ENCODE results near the gene ZNF273.

The ZNF273 gene

GRCh38 chr7:64876792-64877713 is 26.0 kb upstream of the ZNF273 start:
- peak overlapping the region; percentile 49 to 71 for H3K4me3 ChIP-seq (ENCODE audit: low read length in 2 of 2)
- peaks cover 18 to 30% of the 10 kb centered on the region in 2 donors for H3K9me3 ChIP-seq (replicated peaks in 1 of 2; ENCODE audit: control insufficient read depth in 2 of 2, insufficient read depth in 1 of 2, low read depth in 1 of 2, low read length in 2 of 2)
- H3K27me3 ChIP-seq (ENCODE audit: control insufficient read depth in 3 of 3, insufficient read depth in 3 of 3, low read depth in 1 of 3, low read length in 3 of 3) = peaks cover 0 to 16% (median 0%) of the 10 kb centered on the region in 3 experiments
- peaks cover 1 to 6% of the 10 kb centered on the region in 2 donors for H3K4me1 ChIP-seq (ENCODE audit: control insufficient read depth in 2 of 2, insufficient read depth in 1 of 2, low read depth in 1 of 2, low read length in 2 of 2)
- peak overlapping the region; percentile 59 for H3K4me2 ChIP-seq (ENCODE audit: insufficient read depth, low read length, poor library complexity, severe bottlenecking)
- no peak overlapping the region for H2BK15ac ChIP-seq (ENCODE audit: low read length)
- WGBS, 2 donors (ENCODE audit: extremely low coverage in 2 of 2, insufficient read length in 2 of 2, insufficient replicate concordance in 1 of 2) = no CpG with 5 or more reads among the region's 39 CpGs
- H3K23ac ChIP-seq (ENCODE audit: low read depth, low read length, poor library complexity) = no peak overlapping the region
- H3K36me3 ChIP-seq (replicated peaks in 1 of 2; ENCODE audit: control insufficient read depth in 2 of 2, insufficient read depth in 2 of 2, low read length in 2 of 2) = no peaks in the 10 kb centered on the region
- peak overlapping the region; percentile 61 for H3K18ac ChIP-seq (ENCODE audit: low read length)
- no peaks in the 10 kb centered on the region for H3K79me1 ChIP-seq (ENCODE audit: low read depth, low read length)
- H2AK5ac ChIP-seq (ENCODE audit: low read depth, low read length) = no peak overlapping the region
- H2BK120ac ChIP-seq (ENCODE audit: low read depth, low read length) = no peak overlapping the region
- H3K14ac ChIP-seq (ENCODE audit: low read length) = no peak overlapping the region
- H3K9ac ChIP-seq (ENCODE audit: low read depth, low read length, poor library complexity) = no peak overlapping the region
- peak overlapping the region; percentile 98 for H2AFZ ChIP-seq (ENCODE audit: low read length)
- no peak overlapping the region for H3K4ac ChIP-seq (ENCODE audit: low read length)
- DNase-seq (ENCODE audit: low spot score) = peak; percentile 70
- H2BK12ac ChIP-seq (ENCODE audit: low read length) = no peak overlapping the region
- no peak overlapping the region for H3K27ac ChIP-seq (replicated peaks; ENCODE audit: low read length)
- H2BK5ac ChIP-seq (ENCODE audit: low read length) = no peak overlapping the region
- no peak overlapping the region for H4K8ac ChIP-seq (ENCODE audit: low read depth, low read length)
- H4K91ac ChIP-seq (ENCODE audit: low read depth, low read length, poor library complexity) = no peak overlapping the region

DNA sequence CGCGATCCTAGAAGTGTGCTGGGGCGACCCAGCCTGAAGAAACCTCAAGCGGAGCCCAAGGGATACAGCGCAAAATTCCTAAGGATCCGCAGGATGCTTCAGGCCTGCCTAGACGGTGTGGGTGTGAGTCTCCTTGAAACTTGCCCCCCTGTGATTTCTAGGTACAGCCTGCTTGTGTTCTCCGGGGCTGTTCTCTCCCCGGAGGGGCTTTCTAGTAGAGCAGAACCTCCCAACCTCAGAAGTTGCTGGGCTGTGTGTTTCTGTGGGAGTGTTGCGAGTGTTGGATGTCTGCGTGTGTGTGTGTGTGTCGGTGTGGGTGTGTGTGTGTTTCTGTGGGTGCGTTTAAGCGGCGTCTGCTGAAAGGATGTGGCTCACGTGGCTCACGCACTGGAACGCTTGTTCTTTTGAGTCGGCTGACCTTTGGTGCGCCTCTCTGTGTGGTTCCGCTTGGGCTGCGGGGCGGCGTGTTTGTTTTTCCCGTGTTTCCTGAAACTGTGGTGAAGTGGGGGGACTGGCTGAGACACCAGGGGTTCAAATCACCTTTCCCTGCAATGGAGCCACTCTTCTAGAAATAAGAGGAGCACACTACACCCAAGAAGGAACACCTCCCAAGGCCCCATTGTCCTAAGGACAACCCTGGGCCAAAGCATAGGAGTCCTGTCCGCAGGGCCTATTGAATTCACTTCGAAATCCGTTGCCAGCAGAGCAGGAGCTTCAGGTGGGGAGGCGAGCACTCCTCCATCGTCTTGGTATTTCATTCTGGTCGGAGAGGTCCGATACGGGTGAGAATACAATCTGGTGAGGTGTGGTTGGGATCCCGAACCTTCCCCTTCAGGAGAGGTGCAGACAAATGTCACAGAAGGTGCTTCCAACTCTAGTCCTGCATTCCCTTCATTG is 25.1 kb upstream of the ZNF273 start:
- peak overlapping the region; percentile 7 for H3K9ac ChIP-seq (ENCODE audit: low read depth, low read length, poor library complexity)
- H3K9me3 ChIP-seq (replicated peaks in 1 of 2; ENCODE audit: control insufficient read depth in 2 of 2, insufficient read depth in 1 of 2, low read depth in 1 of 2, low read length in 2 of 2) = peaks cover 18 to 29% of the 10 kb centered on the region in 2 donors
- no peak overlapping the region for H2BK5ac ChIP-seq (ENCODE audit: low read length)
- no CpG with 5 or more reads among the region's 34 CpGs for WGBS, 2 donors (ENCODE audit: extremely low coverage in 2 of 2, insufficient read length in 2 of 2, insufficient replicate concordance in 1 of 2)
- H3K4me2 ChIP-seq (ENCODE audit: insufficient read depth, low read length, poor library complexity, severe bottlenecking) = peak overlapping the region; percentile 59
- peak overlapping the region; percentile 98 for H2AFZ ChIP-seq (ENCODE audit: low read length)
- no peak overlapping the region for H3K4ac ChIP-seq (ENCODE audit: low read length)
- peaks cover 1 to 6% of the 10 kb centered on the region in 2 donors for H3K4me1 ChIP-seq (ENCODE audit: control insufficient read depth in 2 of 2, insufficient read depth in 1 of 2, low read depth in 1 of 2, low read length in 2 of 2)
- no peak overlapping the region for H2BK15ac ChIP-seq (ENCODE audit: low read length)
- DNase-seq (ENCODE audit: low spot score) = no peak
- no peak overlapping the region for H2BK120ac ChIP-seq (ENCODE audit: low read depth, low read length)
- peak overlapping the region; percentile 19 for H2AK5ac ChIP-seq (ENCODE audit: low read depth, low read length)
- peak overlapping the region; percentile 49 to 71 for H3K4me3 ChIP-seq (ENCODE audit: low read length in 2 of 2)
- H3K27me3 ChIP-seq (ENCODE audit: control insufficient read depth in 3 of 3, insufficient read depth in 3 of 3, low read depth in 1 of 3, low read length in 3 of 3) = peaks cover 0 to 12% (median 0%) of the 10 kb centered on the region in 3 experiments
- no peak overlapping the region for H4K8ac ChIP-seq (ENCODE audit: low read depth, low read length)
- H2BK12ac ChIP-seq (ENCODE audit: low read length) = no peak overlapping the region
- H3K36me3 ChIP-seq (replicated peaks in 1 of 2; ENCODE audit: control insufficient read depth in 2 of 2, insufficient read depth in 2 of 2, low read length in 2 of 2) = no peaks in the 10 kb centered on the region
- peak overlapping the region; percentile 61 for H3K18ac ChIP-seq (ENCODE audit: low read length)
- H4K91ac ChIP-seq (ENCODE audit: low read depth, low read length, poor library complexity) = no peak overlapping the region
- H3K23ac ChIP-seq (ENCODE audit: low read depth, low read length, poor library complexity) = no peak overlapping the region
- no peak overlapping the region for H3K14ac ChIP-seq (ENCODE audit: low read length)
- H3K79me1 ChIP-seq (ENCODE audit: low read depth, low read length) = no peaks in the 10 kb centered on the region
- no peak overlapping the region for H3K27ac ChIP-seq (replicated peaks; ENCODE audit: low read length)

GRCh38 chr7:64878684-64879083 is 24.4 kb upstream of the ZNF273 start:
- no peak overlapping the region for H2BK12ac ChIP-seq (ENCODE audit: low read length)
- no peaks in the 10 kb centered on the region for H3K36me3 ChIP-seq (replicated peaks in 1 of 2; ENCODE audit: control insufficient read depth in 2 of 2, insufficient read depth in 2 of 2, low read length in 2 of 2)
- no CpG with 5 or more reads among the region's 5 CpGs for WGBS, 2 donors (ENCODE audit: extremely low coverage in 2 of 2, insufficient read length in 2 of 2, insufficient replicate concordance in 1 of 2)
- no peak overlapping the region for H3K18ac ChIP-seq (ENCODE audit: low read length)
- H3K27me3 ChIP-seq (ENCODE audit: control insufficient read depth in 3 of 3, insufficient read depth in 3 of 3, low read depth in 1 of 3, low read length in 3 of 3) = peaks cover 0 to 8% (median 0%) of the 10 kb centered on the region in 3 experiments
- no peak overlapping the region for H3K4ac ChIP-seq (ENCODE audit: low read length)
- H3K79me1 ChIP-seq (ENCODE audit: low read depth, low read length) = no peaks in the 10 kb centered on the region
- no peak for DNase-seq (ENCODE audit: low spot score)
- H3K4me1 ChIP-seq (ENCODE audit: control insufficient read depth in 2 of 2, insufficient read depth in 1 of 2, low read depth in 1 of 2, low read length in 2 of 2) = peaks cover 1 to 6% of the 10 kb centered on the region in 2 donors
- peaks cover 18 to 32% of the 10 kb centered on the region in 2 donors for H3K9me3 ChIP-seq (replicated peaks in 1 of 2; ENCODE audit: control insufficient read depth in 2 of 2, insufficient read depth in 1 of 2, low read depth in 1 of 2, low read length in 2 of 2)
- no peak overlapping the region for H3K4me2 ChIP-seq (ENCODE audit: insufficient read depth, low read length, poor library complexity, severe bottlenecking)
- no peak overlapping the region for H2BK15ac ChIP-seq (ENCODE audit: low read length)
- H4K91ac ChIP-seq (ENCODE audit: low read depth, low read length, poor library complexity) = no peak overlapping the region
- peak overlapping the region in 1 of 2 donors; percentile 10 for H3K4me3 ChIP-seq (ENCODE audit: low read length in 2 of 2)
- no peak overlapping the region for H3K14ac ChIP-seq (ENCODE audit: low read length)
- no peak overlapping the region for H2AFZ ChIP-seq (ENCODE audit: low read length)
- no peak overlapping the region for H2BK120ac ChIP-seq (ENCODE audit: low read depth, low read length)
- no peak overlapping the region for H2AK5ac ChIP-seq (ENCODE audit: low read depth, low read length)
- H2BK5ac ChIP-seq (ENCODE audit: low read length) = no peak overlapping the region
- H3K9ac ChIP-seq (ENCODE audit: low read depth, low read length, poor library complexity) = no peak overlapping the region
- no peak overlapping the region for H3K23ac ChIP-seq (ENCODE audit: low read depth, low read length, poor library complexity)
- no peak overlapping the region for H4K8ac ChIP-seq (ENCODE audit: low read depth, low read length)
- H3K27ac ChIP-seq (replicated peaks; ENCODE audit: low read length) = no peak overlapping the region
